NT2/D1 (cell line): ENCODE results near the gene DOCK1.

Source experiments
- SUZ12 ChIP-seq: IDR thresholded peaks from 2 replicates; pipeline ENCODE4 v1.6.1; 2011; ENCODE audit not compliant: insufficient read length, insufficient read depth; ENCODE audit errors: extremely low read depth
- YY1 ChIP-seq: IDR thresholded peaks from 2 replicates; pipeline ENCODE4 v1.6.1; 2011; ENCODE audit not compliant: insufficient read length, insufficient read depth

GRCh38 chr10:127492607-127493250, 587.5 kb downstream of the DOCK1 start:
- TF ChIP-seq SUZ12 = no peak
- no peak for TF ChIP-seq YY1
